Measurements from ENCODE around the gene AP2S1. TPM values are rescaled to one million over a fixed set of nuclear protein-coding genes. Genes with fewer than 3 reads are reported as not detected.

The AP2S1 gene
- total RNA-seq, 1 donor from 2014 or later, result 165 TPM

DNA sequence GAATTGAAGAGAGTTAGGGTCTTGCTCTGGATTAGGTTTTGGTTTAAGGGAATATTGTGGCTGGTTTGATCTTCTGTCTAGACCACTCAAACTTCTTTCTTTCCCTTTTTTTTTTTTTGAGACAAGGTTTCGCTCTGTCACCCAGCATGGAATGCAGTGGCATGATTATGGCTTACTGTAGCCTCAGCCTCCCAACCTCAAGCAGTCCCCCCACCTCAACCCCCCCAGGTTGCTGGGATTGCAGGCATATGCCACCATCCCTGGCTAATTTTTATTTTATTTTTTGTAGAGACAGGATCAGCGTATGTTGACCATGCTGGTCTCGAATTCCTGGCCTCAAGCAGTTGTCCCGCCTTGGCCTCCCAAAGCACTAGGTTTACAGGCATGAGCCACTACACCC lies 31.4 kb upstream of the AP2S1 start:
- Mint-ChIP-seq H3K27ac (ENCODE audit: unreplicated experiment) (peak overlapping the region; percentile 5), H3K36me3 (ENCODE audit: low read depth) (peaks cover 3% of the 10 kb centered on the region), H3K4me3 (no peak overlapping the region), H3K4me1 (peaks cover 28% of the 10 kb centered on the region), H3K9me3 (no peaks in the 10 kb centered on the region), H3K27me3 (ENCODE audit: low read depth) (no peaks in the 10 kb centered on the region)
- TF ChIP-seq CTCF (conservative IDR thresholded peaks at IDR 0.05), result no peak
- no peak for DNase-seq (ENCODE audit: low read depth, low spot score)

GRCh38 chr19:46881092-46881491 lies 30.4 kb upstream of the AP2S1 start:
- Mint-ChIP-seq H3K4me1 (peaks cover 28% of the 10 kb centered on the region), H3K4me3 (no peak overlapping the region), H3K27me3 (ENCODE audit: low read depth) (no peaks in the 10 kb centered on the region), H3K9me3 (no peaks in the 10 kb centered on the region), H3K27ac (ENCODE audit: unreplicated experiment) (no peak overlapping the region), H3K36me3 (ENCODE audit: low read depth) (peaks cover 3% of the 10 kb centered on the region)
- TF ChIP-seq CTCF (conservative IDR thresholded peaks at IDR 0.05), result no peak
- DNase-seq (ENCODE audit: low read depth, low spot score), result no peak

DNA sequence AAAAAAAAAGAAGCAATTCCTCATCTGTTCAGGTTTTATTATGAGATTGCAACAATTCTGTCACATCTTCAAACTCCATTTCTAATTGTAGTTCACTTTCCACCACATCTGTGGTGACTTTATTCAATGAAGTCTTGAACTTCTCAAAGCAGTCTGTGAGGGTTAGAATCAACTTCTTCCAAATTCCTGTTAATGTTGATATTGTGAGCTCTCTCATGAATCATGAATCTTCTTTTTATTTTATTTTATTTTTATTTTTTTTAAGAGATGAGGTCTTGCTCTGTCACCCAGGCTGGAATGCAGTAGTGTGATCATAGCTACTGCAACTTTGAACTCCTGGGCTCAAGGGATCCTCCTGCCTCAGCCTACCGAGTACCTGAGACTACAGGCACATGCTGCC lies 29.8 kb upstream of the AP2S1 start:
- Mint-ChIP-seq H3K4me1 (peaks cover 33% of the 10 kb centered on the region), H3K4me3 (no peak overlapping the region), H3K27me3 (ENCODE audit: low read depth) (no peaks in the 10 kb centered on the region), H3K27ac (ENCODE audit: unreplicated experiment) (no peak overlapping the region), H3K36me3 (ENCODE audit: low read depth) (peaks cover 3% of the 10 kb centered on the region), H3K9me3 (no peaks in the 10 kb centered on the region)
- DNase-seq (ENCODE audit: low read depth, low spot score), result no peak
- no peak for TF ChIP-seq CTCF (conservative IDR thresholded peaks at IDR 0.05)

GRCh38 chr19:46878613-46879375 lies 28.1 kb upstream of the AP2S1 start:
- H3K27ac Mint-ChIP-seq (ENCODE audit: unreplicated experiment), result no peak overlapping the region
- peaks cover 38% of the 10 kb centered on the region for H3K4me1 Mint-ChIP-seq
- DNase-seq (ENCODE audit: low read depth, low spot score), result no peak
- peaks cover 6% of the 10 kb centered on the region for H3K36me3 Mint-ChIP-seq (ENCODE audit: low read depth)
- H3K27me3 Mint-ChIP-seq (ENCODE audit: low read depth), result no peaks in the 10 kb centered on the region
- no peak overlapping the region for H3K4me3 Mint-ChIP-seq
- TF ChIP-seq CTCF (conservative IDR thresholded peaks at IDR 0.05), result no peak
- no peaks in the 10 kb centered on the region for H3K9me3 Mint-ChIP-seq

- Mint-ChIP-seq H3K4me1 (peaks cover 14% of the 10 kb centered on the region), H3K9me3 (no peaks in the 10 kb centered on the region), H3K27me3 (ENCODE audit: low read depth) (no peaks in the 10 kb centered on the region), H3K27ac (ENCODE audit: unreplicated experiment) (peak overlapping the region; percentile 31), H3K36me3 (ENCODE audit: low read depth) (peaks cover 9% of the 10 kb centered on the region), H3K4me3 (no peak overlapping the region)
- DNase-seq (ENCODE audit: low read depth, low spot score), result no peak
- TF ChIP-seq CTCF (conservative IDR thresholded peaks at IDR 0.05), result no peak
Measured at GRCh38 chr19:46875657-46876056, 25.0 kb upstream of the AP2S1 start.
